ENCODE data around the gene IRF1. TPM values are rescaled to one million over a fixed set of nuclear protein-coding genes. Genes with fewer than 3 reads are reported as not detected.

The IRF1 gene
- total RNA-seq, 4 donors from 2014 or later = 8.3 to 52.9 (median 13.1) TPM

- H3K27me3 ChIP-seq = no peaks in the 10 kb centered on the region
- DNase-seq = no peak
- peaks cover 8 to 63% (median 24%) of the 10 kb centered on the region in 3 donors for H3K4me1 ChIP-seq
- no peaks in the 10 kb centered on the region for H3K9me3 ChIP-seq
- no peak for TF ChIP-seq POLR2A (IDR thresholded peaks at IDR 0.05)
- peak in 1 of 6 experiments; percentile 12 for TF ChIP-seq CTCF (IDR thresholded peaks at IDR 0.05)
- no peak overlapping the region for H3K4me3 ChIP-seq
- peak overlapping the region in 2 of 4 donors; percentile 19 to 37 for H3K27ac ChIP-seq
- peaks cover 0 to 14% (median 0%) of the 10 kb centered on the region in 3 donors for H3K36me3 ChIP-seq
- WGBS, 2 donors = 82 to 83% methylated on average over 3 to 7 of the region's 7 CpGs
- intact Hi-C loops (cut with DNase I) = no loop called here
Observed at GRCh38 chr5:132476876-132477781, 13.4 kb downstream of the IRF1 start.

- Histone ChIP-seq H3K4me1 (peaks cover 8 to 68% (median 24%) of the 10 kb centered on the region in 3 donors), H3K27me3 (no peaks in the 10 kb centered on the region), H3K9me3 (no peaks in the 10 kb centered on the region), H3K27ac (peak overlapping the region in 2 of 4 donors; percentile 33 to 37), H3K36me3 (peaks cover 0 to 6% (median 0%) of the 10 kb centered on the region in 3 donors), H3K4me3 (no peak overlapping the region)
- TF ChIP-seq CTCF (IDR thresholded peaks at IDR 0.05) (no peak), POLR2A (IDR thresholded peaks at IDR 0.05) (no peak)
- DNase-seq = no peak
- intact Hi-C loops (cut with DNase I) = no loop called here
- 83 to 84% methylated on average over 4 to 5 of the region's 8 CpGs for WGBS, 2 donors
Observed at GRCh38 chr5:132475987-132476875, 14.3 kb downstream of the IRF1 start.

- WGBS, 2 donors = 64 to 65% methylated on average over 3 to 5 of the region's 6 CpGs
- H3K27me3 ChIP-seq = no peaks in the 10 kb centered on the region
- no peak for DNase-seq
- intact Hi-C loops (cut with DNase I) = no loop called here
- H3K4me1 ChIP-seq = peaks cover 8 to 73% (median 24%) of the 10 kb centered on the region in 3 donors
- no peak overlapping the region for H3K4me3 ChIP-seq
- peaks cover 0 to 7% (median 0%) of the 10 kb centered on the region in 3 donors for H3K36me3 ChIP-seq
- TF ChIP-seq POLR2A (IDR thresholded peaks at IDR 0.05) (no peak), CTCF (IDR thresholded peaks at IDR 0.05) (no peak)
- peak overlapping the region in 3 of 4 donors; percentile 40 to 66 (median 63) for H3K27ac ChIP-seq
- no peaks in the 10 kb centered on the region for H3K9me3 ChIP-seq
Observed at GRCh38 chr5:132475497-132475882, 15.1 kb downstream of the IRF1 start.

GRCh38 chr5:132474881-132475496 is 15.6 kb downstream of the IRF1 start:
- H3K36me3 ChIP-seq = peaks cover 0 to 11% (median 0%) of the 10 kb centered on the region in 3 donors
- intact Hi-C loops (cut with DNase I) = no loop called here
- WGBS, 2 donors = 30 to 60% methylated on average over 3 of the region's 4 CpGs
- TF ChIP-seq CTCF (IDR thresholded peaks at IDR 0.05) (no peak), POLR2A (IDR thresholded peaks at IDR 0.05) (no peak)
- no peak for DNase-seq
- no peak overlapping the region for H3K4me3 ChIP-seq
- peak overlapping the region in 3 of 4 donors; percentile 40 to 66 (median 63) for H3K27ac ChIP-seq
- no peaks in the 10 kb centered on the region for H3K27me3 ChIP-seq
- peaks cover 8 to 78% (median 24%) of the 10 kb centered on the region in 3 donors for H3K4me1 ChIP-seq
- H3K9me3 ChIP-seq = no peaks in the 10 kb centered on the region

All from esophagus squamous epithelium (tissue), 5 donors.